Inflammatory macrophage (primary cell): ENCODE data around the gene CES2.
"Not testable (repeated sequence)": the region's sequence is repeated elsewhere in the genome, so short reads cannot be mapped to it uniquely, and the experiment has no call there.

ENCODE experiments used
- DNase-seq, 2 donors: peaks; one replicate each; pipeline ENCODE4 v3.0.0-alpha.2; 2020 to 2022

The CES2 gene

GRCh38 chr16:66955363-66956153 lies 20.2 kb downstream of the CES2 start:
- DNase-seq: not testable (repeated sequence)

- DNase-seq: not testable (repeated sequence)
These were observed 20.8 kb downstream of the CES2 start for GRCh38 chr16:66956154-66956457.

DNA sequence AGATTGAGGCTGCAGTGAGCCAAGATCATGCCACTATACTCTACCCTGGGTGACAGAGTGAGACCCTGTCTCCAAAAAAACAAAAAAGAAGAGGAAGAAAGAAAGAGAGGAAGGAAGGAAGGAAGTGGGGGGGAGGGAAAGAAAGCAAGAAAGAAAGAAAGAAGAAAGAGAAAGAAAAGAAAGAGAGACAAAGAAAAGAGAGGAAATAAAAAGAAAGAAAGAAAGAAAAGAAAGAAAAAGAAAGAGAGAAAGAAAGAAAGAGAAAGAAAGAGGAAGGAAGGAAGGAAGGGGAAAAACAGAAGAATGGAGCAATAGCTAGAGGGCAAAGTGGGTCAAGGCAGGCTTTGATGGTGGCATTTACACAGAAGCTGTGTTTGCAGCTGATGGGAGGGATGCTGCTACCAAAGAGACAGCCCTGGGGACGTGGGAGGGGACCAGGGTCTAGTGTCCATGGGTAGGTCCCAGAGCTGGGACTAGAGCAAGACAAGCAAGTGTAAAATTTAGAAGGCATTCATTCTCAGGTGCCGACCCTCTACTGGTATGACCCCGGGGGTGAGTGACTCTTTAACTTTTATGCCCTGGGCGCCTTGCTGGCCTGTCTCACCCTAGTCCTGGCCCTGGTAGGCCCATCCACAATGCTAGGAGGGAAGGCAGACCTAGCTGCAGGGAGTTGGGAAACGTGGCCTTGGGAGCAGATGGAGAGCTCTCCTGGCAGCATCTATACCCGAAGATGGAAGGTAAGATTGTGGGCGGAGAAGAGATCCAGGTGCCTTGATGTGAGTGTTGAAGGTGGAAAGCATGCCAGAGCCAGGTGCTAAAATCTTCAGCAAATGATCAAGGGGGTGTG lies 23.8 kb downstream of the CES2 start:
- DNase-seq: no peak

- DNase-seq: peak; percentile 72 to 91
These were observed 24.4 kb downstream of the CES2 start for GRCh38 chr16:66959704-66960161.

- no peak for DNase-seq
These were observed 25.0 kb downstream of the CES2 start for GRCh38 chr16:66960270-66960669.

GRCh38 chr16:66961065-66961744 lies 25.9 kb downstream of the CES2 start, which contains the start of gene CES3:
CES3 (plus strand) TSS chr16:66961266; CDS start chr16:66961308, 42 bp downstream.
- DNase-seq: peak; percentile 70 to 77

- no peak for DNase-seq
These were observed 26.6 kb downstream of the CES2 start for GRCh38 chr16:66961914-66962313.

DNA sequence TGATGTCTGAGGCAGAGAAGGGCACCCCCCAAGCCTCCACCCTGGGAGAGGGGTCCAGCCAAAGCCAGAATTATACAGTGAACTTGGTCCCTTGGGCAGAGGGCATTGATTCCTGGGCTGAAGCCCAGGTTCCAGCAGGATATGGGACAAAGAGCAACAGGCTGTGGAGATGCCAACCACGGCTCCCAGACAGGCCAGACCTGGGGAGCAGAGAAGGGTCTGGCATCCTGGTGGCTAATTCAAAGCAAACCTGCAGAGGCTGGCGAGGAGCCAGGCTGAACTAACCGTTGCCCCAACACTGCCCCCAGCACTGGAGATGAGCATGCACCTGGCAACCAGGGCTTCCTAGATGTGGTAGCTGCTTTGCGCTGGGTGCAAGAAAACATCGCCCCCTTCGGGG lies 28.7 kb downstream of the CES2 start:
- DNase-seq: no peak

- no peak for DNase-seq
These were observed 33.5 kb downstream of the CES2 start for GRCh38 chr16:66968847-66969246.

- no peak for DNase-seq
These were observed 35.7 kb downstream of the CES2 start for GRCh38 chr16:66970775-66971720.

DNA sequence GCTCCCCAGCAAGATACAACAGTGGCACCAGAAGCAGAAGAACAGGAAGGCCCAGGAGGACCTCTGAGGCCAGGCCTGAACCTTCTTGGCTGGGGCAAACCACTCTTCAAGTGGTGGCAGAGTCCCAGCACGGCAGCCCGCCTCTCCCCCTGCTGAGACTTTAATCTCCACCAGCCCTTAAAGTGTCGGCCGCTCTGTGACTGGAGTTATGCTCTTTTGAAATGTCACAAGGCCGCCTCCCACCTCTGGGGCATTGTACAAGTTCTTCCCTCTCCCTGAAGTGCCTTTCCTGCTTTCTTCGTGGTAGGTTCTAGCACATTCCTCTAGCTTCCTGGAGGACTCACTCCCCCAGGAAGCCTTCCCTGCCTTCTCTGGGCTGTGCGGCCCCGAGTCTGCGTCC lies 37.7 kb downstream of the CES2 start:
- DNase-seq: no peak

GRCh38 chr16:66973716-66974115 lies 38.4 kb downstream of the CES2 start:
- DNase-seq: no peak

GRCh38 chr16:66974156-66974931 lies 39.0 kb downstream of the CES2 start:
- DNase-seq: not testable (repeated sequence)

DNA sequence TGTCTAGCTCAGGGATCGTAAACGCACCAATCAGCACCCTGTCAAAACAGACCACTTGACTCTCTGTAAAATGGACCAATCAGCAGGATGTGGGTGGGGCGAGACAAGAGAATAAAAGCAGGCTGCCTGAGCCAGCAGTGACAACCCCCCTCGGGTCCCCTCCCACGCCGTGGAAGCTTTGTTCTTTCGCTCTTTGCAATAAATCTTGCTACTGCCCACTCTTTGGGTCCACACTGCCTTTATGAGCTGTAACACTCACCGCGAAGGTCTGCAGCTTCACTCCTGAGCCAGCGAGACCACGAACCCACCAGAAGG lies 39.6 kb downstream of the CES2 start:
- DNase-seq: peak in 1 of 2 donors; percentile 10

DNA sequence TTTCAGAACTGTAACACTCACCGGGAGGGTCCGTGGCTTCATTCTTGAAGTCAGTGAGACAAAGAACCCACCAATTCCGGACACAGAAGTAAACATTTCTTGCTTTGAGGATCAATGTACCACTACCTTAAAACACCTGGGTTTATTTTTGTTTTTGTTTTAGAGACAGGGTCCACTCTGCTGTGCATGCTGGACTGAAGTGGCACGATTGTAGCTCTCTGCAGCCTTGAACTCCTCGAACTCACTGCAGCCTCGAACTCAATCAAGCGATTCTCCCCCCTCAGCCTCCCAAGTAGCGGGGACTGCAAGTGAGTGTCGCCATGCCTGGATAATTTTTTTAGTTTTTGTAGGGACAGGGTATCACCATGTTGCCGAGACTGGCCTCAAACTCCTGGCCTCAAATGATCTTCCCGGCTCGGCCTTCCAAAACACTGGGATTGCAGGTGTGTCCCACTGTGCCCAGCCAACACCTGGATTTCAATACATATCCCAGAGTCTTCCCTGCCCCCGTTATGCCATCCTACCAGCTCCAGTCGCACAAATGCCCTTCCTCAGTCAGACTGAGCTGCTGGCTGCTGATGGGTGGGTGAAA lies 40.1 kb downstream of the CES2 start:
- no peak for DNase-seq

DNA sequence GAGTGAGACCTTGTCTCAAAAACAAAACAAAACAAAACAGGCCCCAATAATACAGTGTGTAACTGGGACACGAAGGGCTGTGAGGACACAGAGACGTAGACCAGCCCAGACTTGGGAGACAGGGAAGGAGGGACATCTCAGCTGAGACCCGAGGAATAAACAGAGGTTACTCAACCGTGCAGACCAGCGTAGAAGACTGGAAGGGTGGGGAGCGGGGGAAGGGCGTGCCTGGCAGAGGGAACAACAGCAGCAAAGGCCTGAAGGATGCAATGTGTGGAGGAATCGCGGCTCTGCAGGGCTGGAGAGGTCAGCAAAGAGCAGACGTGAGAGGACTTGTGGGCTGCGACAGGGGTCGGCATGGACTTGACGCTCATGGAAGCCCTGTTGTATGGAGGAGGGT lies 41.4 kb downstream of the CES2 start:
- no peak for DNase-seq

DNA sequence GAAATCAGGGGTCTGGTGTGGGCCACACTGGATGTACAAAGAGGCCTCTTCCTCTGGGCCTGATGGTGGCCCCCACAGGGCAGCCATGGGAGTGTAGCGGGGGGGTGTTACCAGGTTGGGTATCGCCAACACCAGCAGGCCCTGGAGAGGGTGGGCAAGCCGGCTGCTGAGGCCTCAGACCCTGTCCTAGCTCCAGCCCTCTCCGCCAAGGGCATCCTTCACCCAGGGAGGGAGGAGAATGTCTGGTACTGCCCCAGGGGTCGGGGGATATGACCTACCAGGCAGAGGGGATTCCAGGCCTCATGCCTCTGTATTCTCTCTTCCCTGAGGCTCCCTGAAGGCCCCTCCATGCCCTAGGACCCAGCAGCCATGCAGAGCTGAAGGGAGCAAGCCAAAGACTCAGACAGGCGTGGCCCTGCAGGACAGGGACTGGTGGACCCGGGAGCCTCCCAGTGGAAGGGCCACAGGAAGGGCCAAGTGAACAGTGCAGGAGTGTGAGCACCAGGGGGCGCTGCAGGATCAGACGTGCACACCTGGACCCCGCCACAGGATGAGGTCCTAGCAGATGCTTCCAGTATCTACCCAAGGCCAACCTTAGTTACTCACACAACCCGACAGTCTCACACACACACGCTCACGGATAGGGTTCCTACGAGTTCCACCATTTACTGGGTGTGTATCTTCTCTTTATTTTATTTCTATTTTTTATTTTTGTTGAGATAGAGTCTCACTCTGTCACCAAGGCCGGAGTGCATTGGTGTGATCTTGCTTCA lies 42.2 kb downstream of the CES2 start:
- peak; percentile 87 to 88 for DNase-seq

- peak; percentile 83 to 91 for DNase-seq
These were observed 43.8 kb downstream of the CES2 start for GRCh38 chr16:66979011-66979717.

DNA sequence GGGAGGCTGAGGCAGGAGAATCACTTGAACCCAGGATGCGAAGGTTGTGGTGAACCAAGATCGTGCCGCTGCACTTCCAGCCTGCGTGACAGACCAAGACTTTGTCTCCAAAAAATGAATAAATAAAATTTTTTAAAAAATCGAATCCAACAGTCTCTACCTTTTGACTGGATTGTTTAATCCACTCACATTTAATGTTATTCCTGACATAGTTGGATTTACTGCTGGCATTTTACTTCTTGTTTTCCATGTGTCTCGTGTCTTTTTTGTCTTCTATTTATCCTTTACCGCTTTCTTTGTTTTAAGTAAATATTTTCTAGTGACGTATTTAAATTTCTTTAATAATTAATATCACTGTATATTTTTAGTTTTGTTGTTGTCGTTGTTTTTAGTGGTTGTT lies 47.7 kb downstream of the CES2 start:
- DNase-seq: no peak
